SK-N-SH treated with all-trans-retinoic acid at 6 μM for 48 hours (cell line): Measurements from ENCODE around the gene SOX8.

ENCODE experiments used
- ATAC-seq: fragments of 200-7000 bp; cut with Tn5 transposase; 3 replicates; pipeline ENCODE4 v1.9.1; 2020; ENCODE audit warnings: mild to moderate bottlenecking, moderate library complexity
- BACH2 ChIP-seq: fragments of 250-450 bp; sonication (Bioruptor Pico); IDR thresholded peaks from 2 replicates; pipeline ENCODE4 v1.9.0; 2021; ENCODE audit warnings: mild to moderate bottlenecking, borderline replicate concordance
- CSDC2 ChIP-seq: fragments of 250-450 bp; sonication (Bioruptor Pico); IDR thresholded peaks from 2 replicates; pipeline ENCODE4 v1.5.0; 2020; ENCODE audit warnings: mild to moderate bottlenecking, moderate library complexity
- CSRNP3 ChIP-seq: fragments of 250-450 bp; sonication (Bioruptor Pico); IDR thresholded peaks from 2 replicates; pipeline ENCODE4 v1.5.1; 2021; ENCODE audit warnings: mild to moderate bottlenecking, moderate library complexity
- ESRRG ChIP-seq: fragments of 250-450 bp; sonication (Bioruptor Pico); IDR thresholded peaks from 2 replicates; pipeline ENCODE4 v1.6.1; 2021; ENCODE audit warnings: mild to moderate bottlenecking
- GLIS3 ChIP-seq: fragments of 250-450 bp; sonication (Bioruptor Pico); IDR thresholded peaks from 2 replicates; pipeline ENCODE4 v1.5.0; 2020; ENCODE audit warnings: mild to moderate bottlenecking, moderate library complexity
- ISL1 ChIP-seq: fragments of 250-450 bp; sonication (Bioruptor Pico); IDR thresholded peaks from 2 replicates; pipeline ENCODE4 v2.1.2; 2022; ENCODE audit warnings: mild to moderate bottlenecking, moderate library complexity
- OSR1 ChIP-seq: fragments of 250-450 bp; sonication (Bioruptor Pico); IDR thresholded peaks from 2 replicates; pipeline ENCODE4 v1.8.0; 2022; ENCODE audit warnings: moderate library complexity, mild to moderate bottlenecking, inconsistent platforms
- PATZ1 ChIP-seq: fragments of 250-450 bp; sonication (Bioruptor Pico); IDR thresholded peaks from 2 replicates; pipeline ENCODE4 v1.8.0; 2020; ENCODE audit warnings: mild to moderate bottlenecking, moderate library complexity, borderline replicate concordance
- PPARA ChIP-seq: fragments of 250-450 bp; sonication (Bioruptor Pico); IDR thresholded peaks from 2 replicates; pipeline ENCODE4 v1.5.0; 2020; ENCODE audit warnings: mild to moderate bottlenecking, borderline replicate concordance
- RARB ChIP-seq: fragments of 250-450 bp; sonication (Bioruptor Pico); IDR thresholded peaks from 2 replicates; pipeline ENCODE4 v1.8.0; 2021; ENCODE audit warnings: mild to moderate bottlenecking, moderate library complexity
- SNAI2 ChIP-seq: fragments of 250-450 bp; sonication (Bioruptor Pico); IDR thresholded peaks from 2 replicates; pipeline ENCODE4 v1.5.0; 2020; ENCODE audit warnings: mild to moderate bottlenecking, moderate library complexity
- TOX ChIP-seq: fragments of 250-450 bp; sonication (Bioruptor Pico); IDR thresholded peaks from 2 replicates; pipeline ENCODE4 v1.8.0; 2021; ENCODE audit warnings: mild to moderate bottlenecking, moderate library complexity, borderline replicate concordance
- ZC3H10 ChIP-seq: fragments of 250-450 bp; sonication (Bioruptor Pico); IDR thresholded peaks from 2 replicates; pipeline ENCODE4 v1.5.1; 2021; ENCODE audit warnings: mild to moderate bottlenecking, moderate library complexity
- ZFP30 ChIP-seq: fragments of 450-650 bp; formaldehyde crosslinking; IDR thresholded peaks from 2 replicates; pipeline ENCODE4 v1.5.0; 2022; ENCODE audit warnings: mild to moderate bottlenecking, moderate library complexity
- ZNF565 ChIP-seq: fragments of 450-650 bp; formaldehyde crosslinking; conservative IDR thresholded peaks from 2 replicates; pipeline ENCODE4 v1.5.0; 2020; ENCODE audit warnings: low read depth, mild to moderate bottlenecking, moderate library complexity
- ZNF70 ChIP-seq: fragments of 450-650 bp; formaldehyde crosslinking; IDR thresholded peaks from 2 replicates; pipeline ENCODE4 v1.5.0; 2020; ENCODE audit warnings: mild to moderate bottlenecking, moderate library complexity
- TF ChIP-seq, protein P1 (sequence below): fragments of 250-450 bp; sonication (Bioruptor Pico); IDR thresholded peaks from 2 replicates; pipeline ENCODE4 v1.5.0; 2020; ENCODE audit warnings: mild to moderate bottlenecking, moderate library complexity
- TF ChIP-seq, protein P2 (sequence below): fragments of 250-450 bp; sonication (Bioruptor Pico); IDR thresholded peaks from 2 replicates; pipeline ENCODE4 v1.5.1; 2020; ENCODE audit warnings: low read depth, mild to moderate bottlenecking, moderate library complexity

SOX8 gene

DNA sequence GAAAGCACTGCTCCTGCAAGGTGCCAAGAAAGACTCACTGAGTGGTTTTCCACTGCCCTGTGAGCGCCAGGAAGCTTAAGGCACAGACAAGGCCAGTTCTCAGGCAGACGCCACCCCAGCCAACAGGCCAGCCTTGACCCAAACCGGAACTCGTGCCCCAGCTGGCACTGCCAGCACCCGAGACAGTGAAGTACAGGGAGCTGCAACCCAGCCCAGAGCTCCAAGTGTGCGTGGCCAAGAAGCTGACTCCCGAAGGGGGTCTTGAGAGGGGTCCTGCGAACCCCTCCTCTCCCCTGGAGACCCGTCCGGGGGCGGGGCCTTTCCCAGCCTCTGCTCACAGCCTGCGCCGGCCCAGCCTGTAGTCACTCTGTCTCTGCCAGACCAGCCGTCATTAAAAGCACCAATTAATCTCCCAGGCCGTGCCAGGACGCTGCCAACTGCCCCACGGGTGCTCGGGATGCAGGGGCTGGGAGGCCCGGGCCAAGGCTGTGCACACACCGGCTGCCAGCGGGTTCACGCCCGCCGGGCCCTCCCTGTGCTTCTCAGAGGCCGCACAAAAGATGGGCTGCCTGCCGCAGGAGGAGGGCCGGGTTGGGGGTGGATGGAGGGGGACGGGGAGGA, 4.4 kb upstream of the SOX8 start:
- TF ChIP-seq CSRNP3 (CRISPR knock-in tag): no peak
- no peak for TF ChIP-seq ISL1
- ATAC-seq: peak; percentile 22

GRCh38 chr16:977896-978295, 3.7 kb upstream of the SOX8 start:
- no peak for ATAC-seq
- no peak for TF ChIP-seq RARB (CRISPR knock-in tag)
- TF ChIP-seq, protein P1, sequence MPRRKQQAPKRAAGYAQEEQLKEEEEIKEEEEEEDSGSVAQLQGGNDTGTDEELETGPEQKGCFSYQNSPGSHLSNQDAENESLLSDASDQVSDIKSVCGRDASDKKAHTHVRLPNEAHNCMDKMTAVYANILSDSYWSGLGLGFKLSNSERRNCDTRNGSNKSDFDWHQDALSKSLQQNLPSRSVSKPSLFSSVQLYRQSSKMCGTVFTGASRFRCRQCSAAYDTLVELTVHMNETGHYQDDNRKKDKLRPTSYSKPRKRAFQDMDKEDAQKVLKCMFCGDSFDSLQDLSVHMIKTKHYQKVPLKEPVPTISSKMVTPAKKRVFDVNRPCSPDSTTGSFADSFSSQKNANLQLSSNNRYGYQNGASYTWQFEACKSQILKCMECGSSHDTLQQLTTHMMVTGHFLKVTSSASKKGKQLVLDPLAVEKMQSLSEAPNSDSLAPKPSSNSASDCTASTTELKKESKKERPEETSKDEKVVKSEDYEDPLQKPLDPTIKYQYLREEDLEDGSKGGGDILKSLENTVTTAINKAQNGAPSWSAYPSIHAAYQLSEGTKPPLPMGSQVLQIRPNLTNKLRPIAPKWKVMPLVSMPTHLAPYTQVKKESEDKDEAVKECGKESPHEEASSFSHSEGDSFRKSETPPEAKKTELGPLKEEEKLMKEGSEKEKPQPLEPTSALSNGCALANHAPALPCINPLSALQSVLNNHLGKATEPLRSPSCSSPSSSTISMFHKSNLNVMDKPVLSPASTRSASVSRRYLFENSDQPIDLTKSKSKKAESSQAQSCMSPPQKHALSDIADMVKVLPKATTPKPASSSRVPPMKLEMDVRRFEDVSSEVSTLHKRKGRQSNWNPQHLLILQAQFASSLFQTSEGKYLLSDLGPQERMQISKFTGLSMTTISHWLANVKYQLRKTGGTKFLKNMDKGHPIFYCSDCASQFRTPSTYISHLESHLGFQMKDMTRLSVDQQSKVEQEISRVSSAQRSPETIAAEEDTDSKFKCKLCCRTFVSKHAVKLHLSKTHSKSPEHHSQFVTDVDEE (CRISPR knock-in tag): no peak
- no peak for TF ChIP-seq ESRRG
- TF ChIP-seq SNAI2 (CRISPR knock-in tag): no peak
- TF ChIP-seq ZNF70 (CRISPR knock-in tag): no peak
- no peak for TF ChIP-seq ZC3H10 (CRISPR knock-in tag)
- TF ChIP-seq ZNF565: no peak
- no peak for TF ChIP-seq ZFP30

GRCh38 chr16:978403-978802, 3.2 kb upstream of the SOX8 start:
- TF ChIP-seq PATZ1 (CRISPR knock-in tag): no peak
- no peak for TF ChIP-seq ISL1
- no peak for TF ChIP-seq CSDC2
- no peak for ATAC-seq

DNA sequence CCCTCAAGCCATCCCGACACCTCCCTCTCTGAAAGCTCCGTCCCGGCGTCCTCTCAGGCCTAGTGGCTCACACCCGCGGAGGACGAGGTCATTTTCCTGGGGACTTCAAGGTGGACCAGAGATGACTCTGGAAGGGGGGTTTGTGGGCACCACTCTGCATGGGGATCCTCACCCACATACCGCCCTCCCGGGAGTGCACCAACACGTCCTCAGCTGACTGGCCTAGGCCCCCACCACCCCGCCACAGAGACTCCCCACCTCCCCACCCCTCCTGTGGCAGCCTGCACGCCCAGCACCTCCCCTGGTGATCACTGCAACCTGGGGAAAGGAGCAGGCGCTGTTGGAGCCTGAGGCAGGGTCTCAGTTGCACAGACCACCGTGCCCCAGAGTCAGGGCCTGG, 2.4 kb upstream of the SOX8 start:
- TF ChIP-seq CSDC2 (no peak), GLIS3 (no peak), OSR1 (CRISPR knock-in tag) (no peak), ESRRG (no peak)
- no peak for ATAC-seq

DNA sequence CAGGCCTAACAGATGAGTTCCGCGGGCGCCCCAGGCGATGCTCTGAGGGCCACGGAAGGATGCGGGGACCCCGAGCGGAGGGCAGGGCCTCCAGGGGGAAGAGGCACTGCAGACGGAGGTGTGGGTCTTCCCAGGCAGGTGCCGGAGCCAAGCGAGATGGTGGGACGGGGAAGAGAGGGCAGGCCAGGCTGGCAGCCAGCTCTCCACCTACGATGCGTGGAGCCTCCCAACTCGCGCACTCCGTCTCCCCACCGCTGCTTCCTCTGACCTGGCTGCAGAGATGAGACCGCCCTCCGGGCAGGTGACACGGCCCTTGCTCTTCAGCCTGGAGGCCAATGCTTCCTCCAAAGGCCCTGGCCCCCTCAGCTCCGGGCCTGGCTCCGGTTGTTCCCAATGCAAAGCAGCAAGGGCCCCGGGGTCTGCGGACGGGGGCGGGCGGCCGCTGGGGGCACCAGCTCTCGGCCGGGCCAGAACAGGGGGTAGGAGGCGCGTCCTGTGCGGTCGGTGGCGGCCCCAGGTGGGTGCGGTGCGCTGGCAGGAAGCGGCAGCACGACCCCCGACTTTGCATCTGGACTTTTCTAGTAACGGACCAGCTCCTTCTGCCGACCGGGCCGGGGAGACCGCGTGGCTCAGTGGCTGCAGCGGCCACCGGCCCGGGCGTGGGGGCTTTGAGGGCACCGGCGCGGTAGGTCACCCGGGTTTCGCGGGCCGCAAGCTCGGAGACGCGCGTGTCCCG, 1.5 kb upstream of the SOX8 start:
- TF ChIP-seq, protein P2, sequence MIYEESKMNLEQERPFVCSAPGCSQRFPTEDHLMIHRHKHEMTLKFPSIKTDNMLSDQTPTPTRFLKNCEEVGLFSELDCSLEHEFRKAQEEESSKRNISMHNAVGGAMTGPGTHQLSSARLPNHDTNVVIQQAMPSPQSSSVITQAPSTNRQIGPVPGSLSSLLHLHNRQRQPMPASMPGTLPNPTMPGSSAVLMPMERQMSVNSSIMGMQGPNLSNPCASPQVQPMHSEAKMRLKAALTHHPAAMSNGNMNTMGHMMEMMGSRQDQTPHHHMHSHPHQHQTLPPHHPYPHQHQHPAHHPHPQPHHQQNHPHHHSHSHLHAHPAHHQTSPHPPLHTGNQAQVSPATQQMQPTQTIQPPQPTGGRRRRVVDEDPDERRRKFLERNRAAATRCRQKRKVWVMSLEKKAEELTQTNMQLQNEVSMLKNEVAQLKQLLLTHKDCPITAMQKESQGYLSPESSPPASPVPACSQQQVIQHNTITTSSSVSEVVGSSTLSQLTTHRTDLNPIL (CRISPR knock-in tag): no peak
- no peak for TF ChIP-seq ZC3H10 (CRISPR knock-in tag)
- TF ChIP-seq TOX: no peak
- no peak for TF ChIP-seq ZNF70 (CRISPR knock-in tag)
- TF ChIP-seq SNAI2 (CRISPR knock-in tag): no peak
- no peak for ATAC-seq

- no peak for TF ChIP-seq ESRRG
- no peak for TF ChIP-seq BACH2 (CRISPR knock-in tag)
- no peak for TF ChIP-seq ZNF565
- TF ChIP-seq PPARA (CRISPR knock-in tag): no peak
- ATAC-seq: no peak
These were observed 1.0 kb upstream of the SOX8 start for GRCh38 chr16:980595-980854.
